Skeletal muscle cell (primary cell): ENCODE data around the gene ACTBL2.
A peak's percentile ranks its signal among the peaks of the same experiment; 100 is the strongest.
"Not testable (repeated sequence)": the region's sequence is repeated elsewhere in the genome, so short reads cannot be mapped to it uniquely, and the experiment has no call there.

ENCODE experiments used
- DNase-seq: peaks from one replicate; pipeline ENCODE4 v3.0.0-alpha.2; 2010; ENCODE audit warnings: low read depth
- H3K4me3 ChIP-seq: 2 replicates; pipeline ENCODE4 v1.5.1; 2011; ENCODE audit warnings: low read depth, mild to moderate bottlenecking, control low read depth, low read length, moderate library complexity

The ACTBL2 gene

DNA sequence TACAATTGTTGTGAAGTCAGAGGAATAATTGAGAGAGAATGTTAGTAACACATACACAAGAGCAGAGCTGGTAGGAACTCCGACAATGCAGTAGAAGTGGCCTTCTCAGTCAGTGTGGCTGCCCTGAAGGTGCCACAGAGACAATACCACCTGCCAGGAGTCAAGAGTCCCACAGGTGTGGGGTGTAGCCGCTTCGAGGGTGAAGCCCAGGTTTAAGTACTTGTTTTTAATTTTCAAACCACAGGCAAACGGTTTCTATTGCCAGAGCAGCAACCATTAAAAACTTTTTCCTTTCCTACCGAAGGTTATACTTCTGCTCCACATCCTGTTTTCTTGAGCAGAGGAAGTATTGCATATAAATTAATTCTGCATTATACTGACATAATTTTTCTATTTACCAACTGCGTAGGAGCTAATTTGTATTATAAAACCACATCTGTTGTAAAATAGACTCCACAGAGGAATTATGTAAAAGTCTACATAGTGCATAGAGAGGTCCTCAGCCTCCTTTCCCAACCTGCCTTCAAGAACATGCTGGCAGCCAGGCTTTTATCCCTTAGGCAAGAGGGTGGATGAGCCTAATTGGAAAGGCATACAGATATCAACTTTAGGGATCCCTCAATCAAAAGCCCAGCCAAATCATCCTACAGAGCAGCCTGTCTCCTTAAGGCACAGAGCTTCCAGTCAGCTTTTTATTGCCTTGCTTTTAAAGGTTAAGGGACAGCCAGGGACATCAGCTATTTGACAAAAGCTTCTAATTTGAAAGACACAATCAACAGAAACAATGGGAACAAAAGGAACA, 12.9 kb upstream of the ACTBL2 start:
- H3K4me3 ChIP-seq = no peak overlapping the region
- DNase-seq = no peak

DNA sequence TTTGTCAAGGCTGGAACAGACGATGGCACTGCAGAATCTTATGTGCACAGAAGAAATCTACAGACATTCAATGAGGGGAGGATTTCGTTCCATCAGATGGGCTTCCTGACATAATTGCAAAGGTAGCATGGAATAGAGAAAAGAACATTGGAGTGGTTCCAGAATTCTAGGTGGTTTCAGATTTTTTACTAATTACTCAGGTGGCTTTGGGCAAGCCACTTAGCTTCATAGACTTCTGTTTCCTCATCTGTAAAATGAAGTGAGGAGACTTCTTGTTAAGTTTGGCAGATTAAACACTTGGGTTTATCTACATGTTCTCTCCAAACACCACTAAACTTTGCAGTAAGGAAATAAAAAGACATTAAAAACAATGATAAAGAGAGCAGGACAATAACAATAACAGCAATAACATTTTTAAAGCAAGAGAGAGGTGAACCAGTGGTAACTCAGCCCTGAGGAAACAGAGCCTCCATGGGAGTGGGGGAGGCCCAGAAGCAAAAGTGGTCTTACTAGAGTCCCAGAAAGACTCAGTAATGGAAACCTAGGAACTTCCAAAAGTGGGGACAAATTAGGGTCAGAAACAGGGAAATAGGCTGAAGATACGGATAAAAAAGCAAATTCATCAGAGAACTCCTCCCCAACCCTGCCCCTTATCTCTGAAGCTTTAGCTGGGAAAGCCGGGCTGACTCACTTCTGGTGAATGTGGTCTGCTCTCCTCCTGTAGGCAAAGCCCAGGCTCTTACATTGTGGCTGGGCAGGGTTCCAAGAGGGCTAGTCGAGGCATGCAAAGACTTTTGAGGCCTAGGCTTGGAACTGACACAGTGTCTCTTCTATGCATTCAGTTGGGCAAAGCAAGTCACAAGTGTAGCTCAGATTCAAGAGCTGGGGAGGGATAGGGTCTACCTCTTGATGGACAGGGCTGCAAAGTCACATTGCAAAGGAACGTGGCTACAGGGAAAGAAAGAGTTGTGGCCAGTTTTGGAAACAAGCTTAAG, 11.8 kb upstream of the ACTBL2 start:
- DNase-seq = peak; percentile 90
- no peak overlapping the region for H3K4me3 ChIP-seq

GRCh38 chr5:57493034-57493433, 10.4 kb upstream of the ACTBL2 start:
- no peak for DNase-seq
- H3K4me3 ChIP-seq = no peak overlapping the region

DNA sequence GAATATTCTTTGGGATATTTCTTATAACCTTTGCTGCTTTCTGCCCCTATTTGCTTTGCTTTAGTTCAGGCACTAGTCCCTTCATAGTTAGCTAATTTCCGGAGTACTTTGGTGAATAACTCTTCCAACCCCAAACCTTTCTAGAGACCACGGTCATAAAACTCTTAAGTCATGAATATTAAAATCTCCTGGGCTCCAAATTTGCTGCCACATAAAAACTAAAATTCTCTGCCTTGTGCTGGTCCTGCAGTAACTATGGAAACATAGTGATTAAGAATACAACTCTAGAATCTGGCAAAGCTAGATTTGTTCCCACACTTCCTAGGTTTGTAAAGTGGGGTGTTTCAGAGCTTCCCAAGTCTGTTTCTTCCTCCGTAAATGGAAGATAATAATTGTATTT, 10.0 kb upstream of the ACTBL2 start:
- H3K4me3 ChIP-seq = no peak overlapping the region
- no peak for DNase-seq

DNA sequence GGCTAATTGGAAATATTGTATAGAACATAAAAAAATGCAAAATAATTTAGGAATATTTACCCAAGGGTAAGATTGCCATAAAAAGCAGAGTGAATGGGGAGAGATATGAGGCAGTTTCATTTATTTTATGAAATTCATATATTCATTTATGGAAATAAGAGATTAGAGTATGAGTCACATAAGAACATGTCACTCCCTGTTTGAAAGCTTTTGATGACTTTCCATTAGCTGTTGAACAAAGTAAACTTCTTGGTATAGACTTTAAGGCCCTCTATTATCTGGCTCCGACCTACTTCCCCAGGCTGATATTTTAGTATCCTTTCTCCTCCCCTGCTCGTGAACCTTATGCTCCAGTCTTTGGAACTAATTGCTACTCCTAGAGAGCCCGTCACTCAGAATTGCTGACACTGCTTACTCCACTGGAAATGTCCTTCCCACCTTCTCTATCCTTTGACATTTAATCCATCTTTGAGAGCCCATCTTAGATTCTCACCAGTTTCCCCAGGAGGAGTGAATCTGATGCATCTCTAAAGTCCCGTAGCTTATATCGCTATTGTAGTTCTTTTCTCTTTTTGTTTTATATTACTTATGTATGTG, 8.9 kb upstream of the ACTBL2 start:
- no peak overlapping the region for H3K4me3 ChIP-seq
- DNase-seq = no peak

- no peak overlapping the region for H3K4me3 ChIP-seq
- peak; percentile 45 for DNase-seq
Observed at GRCh38 chr5:57488215-57488955, 5.8 kb upstream of the ACTBL2 start.

- no peak overlapping the region for H3K4me3 ChIP-seq
- no peak for DNase-seq
Observed at GRCh38 chr5:57486027-57486602, 3.5 kb upstream of the ACTBL2 start.

DNA sequence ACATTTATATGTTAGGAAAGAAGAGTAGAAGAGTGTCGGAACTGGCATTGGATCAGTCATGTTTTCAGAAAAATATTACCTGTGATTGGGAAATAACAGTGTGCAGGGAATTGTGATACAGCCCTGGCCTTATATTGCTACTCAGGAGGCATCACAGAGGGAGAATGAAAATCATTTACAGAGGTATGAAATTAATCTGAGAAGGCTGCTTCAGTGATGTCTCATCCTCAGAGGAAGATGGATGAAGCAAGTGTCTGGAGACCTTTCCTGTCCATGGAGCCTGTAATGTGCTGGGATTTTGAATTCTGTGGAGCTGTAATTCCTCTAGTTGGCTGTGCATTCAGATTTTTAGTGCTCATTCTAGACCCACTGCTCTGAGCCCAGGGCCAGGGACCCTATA, 3.8 kb downstream of the ACTBL2 start:
- no peak for DNase-seq

GRCh38 chr5:57476601-57477056, 6.0 kb downstream of the ACTBL2 start:
- DNase-seq = no peak
- no peak overlapping the region for H3K4me3 ChIP-seq

More for the DNA sequence above, 3.8 kb downstream of the ACTBL2 start:
- H3K4me3 ChIP-seq = no peak overlapping the region

DNA sequence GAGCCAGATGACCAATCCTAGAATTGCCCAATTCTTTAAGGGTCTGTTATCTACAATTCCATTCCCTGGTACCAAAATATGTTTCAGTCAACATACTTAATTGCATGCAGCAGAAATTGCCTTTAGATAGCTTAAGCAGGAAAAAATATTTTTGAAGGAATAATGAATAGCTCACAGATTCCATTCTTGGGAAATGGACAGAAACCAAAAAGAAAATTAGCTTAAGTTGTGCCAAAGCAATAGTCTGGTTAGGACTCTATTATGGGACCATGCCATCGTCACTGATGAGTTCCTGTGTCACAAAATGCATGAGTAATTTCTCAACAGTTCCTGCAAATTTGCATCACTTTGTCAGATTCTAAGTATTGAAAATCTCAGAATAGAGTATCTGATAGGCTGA, 12.3 kb downstream of the ACTBL2 start:
- no peak for DNase-seq
- no peak overlapping the region for H3K4me3 ChIP-seq

DNA sequence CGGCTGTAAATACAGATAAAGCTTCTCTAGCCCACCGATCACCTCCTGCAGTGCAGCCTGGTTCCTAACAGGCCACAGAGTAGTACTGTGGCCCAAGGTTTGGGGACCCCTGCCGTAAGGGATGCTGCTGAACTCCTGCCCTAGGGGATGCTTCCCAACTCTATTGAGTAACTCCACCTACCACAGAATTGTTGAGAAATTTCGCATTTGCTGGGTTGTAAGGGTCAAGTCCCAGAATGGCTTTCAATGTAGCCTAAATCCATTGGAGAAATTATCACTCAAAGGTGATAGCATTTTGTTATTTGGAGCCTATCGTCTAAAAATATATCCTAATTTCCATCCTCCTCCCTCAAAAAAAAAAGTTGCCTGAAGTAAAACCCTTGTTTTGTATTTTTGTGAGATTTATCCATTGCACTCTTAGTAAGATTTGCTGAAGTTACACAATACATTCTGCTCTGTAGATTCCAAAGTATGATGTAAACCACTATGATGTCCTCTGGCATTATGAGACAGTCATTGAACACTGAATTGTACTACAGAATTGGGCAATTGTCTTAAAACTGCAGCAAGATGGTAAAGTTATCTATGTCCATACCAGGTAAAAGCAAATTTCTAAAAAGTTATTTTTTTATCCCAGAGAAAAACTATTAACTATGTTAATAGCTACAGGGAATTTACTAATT, 14.0 kb downstream of the ACTBL2 start:
- H3K4me3 ChIP-seq = no peak overlapping the region
- peak; percentile 56 for DNase-seq

DNA sequence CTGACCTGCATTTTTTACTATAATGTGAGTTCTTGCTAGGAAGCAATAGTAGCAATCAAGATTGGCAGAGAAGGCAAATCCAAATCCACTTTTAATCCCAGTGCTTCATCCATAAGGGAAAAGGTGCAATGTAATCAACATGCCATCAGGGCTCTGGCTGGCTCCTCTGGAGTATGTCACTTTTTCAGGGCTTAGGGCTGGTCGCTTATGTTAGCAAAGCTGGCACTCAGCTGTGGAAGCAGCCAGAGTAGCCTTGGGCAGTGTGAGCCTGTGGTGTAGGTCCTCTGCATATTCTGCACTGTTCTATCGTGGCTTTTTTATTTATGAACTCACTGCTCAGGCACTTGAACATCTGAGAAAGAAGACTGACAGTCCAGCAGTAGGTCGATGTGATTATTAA, 16.1 kb downstream of the ACTBL2 start:
- no peak for DNase-seq
- H3K4me3 ChIP-seq = no peak overlapping the region

DNA sequence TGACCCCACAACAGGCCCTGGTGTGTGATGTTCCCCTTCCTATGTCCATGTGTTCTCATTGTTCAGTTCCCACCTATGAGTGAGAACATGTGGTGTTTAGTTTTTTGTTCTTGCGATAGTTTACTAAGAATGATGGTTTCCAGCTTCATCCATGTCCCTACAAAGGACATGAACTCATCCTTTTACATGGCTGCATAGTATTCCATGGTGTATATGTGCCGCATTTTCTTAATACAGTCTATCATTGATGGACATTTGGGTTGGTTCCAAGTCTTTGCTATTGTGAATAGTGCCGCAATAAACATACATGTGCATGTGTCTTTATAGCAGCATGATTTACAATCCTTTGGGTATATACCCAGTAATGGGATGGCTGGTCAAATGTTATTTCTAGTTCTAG, 22.6 kb downstream of the ACTBL2 start:
- H3K4me3 ChIP-seq, DNase-seq: not testable (repeated sequence)

DNA sequence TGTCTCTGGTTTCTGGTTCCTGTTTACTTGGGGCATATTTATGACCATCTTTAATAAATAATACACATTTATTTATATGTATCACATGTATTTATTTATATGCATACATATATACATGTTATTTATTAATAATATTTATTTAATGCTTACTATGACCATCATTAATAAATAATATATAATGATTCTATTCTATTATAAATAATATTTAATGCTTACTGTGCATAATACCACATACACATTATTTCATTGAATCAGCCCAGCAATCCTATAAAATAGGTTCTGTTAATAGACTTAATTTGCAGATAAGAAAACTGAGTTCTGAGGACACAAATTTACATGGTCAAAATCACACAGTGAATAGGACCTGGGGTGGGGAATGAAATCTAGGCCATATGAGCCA, 24.2 kb downstream of the ACTBL2 start:
- DNase-seq = no peak
- no peak overlapping the region for H3K4me3 ChIP-seq

GRCh38 chr5:57456531-57457135, 26.0 kb downstream of the ACTBL2 start:
- DNase-seq = no peak
- no peak overlapping the region for H3K4me3 ChIP-seq

DNA sequence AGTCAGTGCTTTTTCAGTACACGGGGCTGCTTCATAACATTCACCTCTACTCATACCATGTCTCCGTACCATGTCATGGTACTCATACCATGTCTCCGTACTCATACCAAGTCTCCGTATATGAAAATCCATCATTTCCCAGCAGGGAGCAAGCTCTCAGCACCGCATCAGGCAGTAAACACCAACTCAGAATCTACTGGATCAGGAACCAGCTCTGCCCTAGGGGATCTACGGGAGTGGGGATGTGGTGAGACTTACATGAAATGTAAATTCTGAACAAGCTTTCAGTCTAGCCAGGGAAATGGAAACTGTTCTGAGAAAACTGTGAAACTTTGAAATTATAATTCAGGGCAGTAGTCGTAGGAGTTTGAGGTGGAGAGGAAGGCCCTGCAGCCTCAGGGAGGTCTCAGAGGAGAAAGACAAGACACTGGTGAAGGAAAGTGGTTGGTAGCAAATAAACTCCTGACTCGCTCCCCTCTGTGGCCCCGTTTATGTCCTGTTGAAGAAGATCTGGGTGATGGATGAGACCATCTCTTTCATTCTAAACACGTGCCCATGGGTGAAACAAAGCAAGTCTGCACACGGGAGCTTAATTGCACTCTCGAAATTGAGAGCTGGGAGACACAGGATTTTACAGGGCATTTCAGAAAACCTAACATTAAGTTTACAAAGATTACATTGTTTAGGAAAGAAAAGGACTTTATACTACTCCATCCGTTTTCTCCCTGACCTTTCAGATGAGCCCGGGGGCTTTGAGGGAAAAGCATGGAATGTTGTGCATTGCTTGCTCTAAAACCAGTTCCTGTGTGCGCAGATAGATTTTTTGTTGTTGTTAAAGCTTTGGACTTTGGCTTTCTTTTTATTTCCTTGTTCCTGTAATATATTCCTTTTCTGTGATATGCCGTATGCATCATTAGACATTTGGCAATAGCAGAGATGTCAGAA, 26.8 kb downstream of the ACTBL2 start:
- no peak overlapping the region for H3K4me3 ChIP-seq
- DNase-seq = no peak

DNA sequence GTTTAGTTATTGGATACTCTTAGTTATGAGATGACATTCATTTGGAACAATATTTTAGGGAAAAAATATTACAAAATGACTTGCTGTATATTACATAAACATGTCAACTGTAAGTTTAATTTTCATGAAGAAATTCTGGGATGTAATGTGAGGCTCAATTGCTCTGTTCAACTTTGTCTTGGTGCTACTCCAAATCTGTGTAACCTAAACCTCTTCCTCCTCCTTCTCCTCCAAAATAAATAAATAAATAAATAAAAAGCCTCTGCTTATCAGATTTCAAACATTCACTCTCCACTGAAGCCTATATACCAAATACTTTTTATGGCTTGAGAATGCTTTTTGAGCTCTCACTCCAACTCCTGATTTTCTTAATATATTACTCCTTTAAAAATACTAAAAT, 27.7 kb downstream of the ACTBL2 start:
- no peak overlapping the region for H3K4me3 ChIP-seq
- DNase-seq = no peak
